Measurements from ENCODE around the gene NDUFA12.
A peak's percentile ranks its signal among the peaks of the same experiment; 100 is the strongest.

The NDUFA12 gene

GRCh38 chr12:94938583-94938982 lies 64.9 kb downstream of the NDUFA12 start:
- DNase-seq, result peak in 1 of 2 donors; percentile 45

- DNase-seq, result no peak
Measured at GRCh38 chr12:94930772-94931171, 72.7 kb downstream of the NDUFA12 start.

DNA sequence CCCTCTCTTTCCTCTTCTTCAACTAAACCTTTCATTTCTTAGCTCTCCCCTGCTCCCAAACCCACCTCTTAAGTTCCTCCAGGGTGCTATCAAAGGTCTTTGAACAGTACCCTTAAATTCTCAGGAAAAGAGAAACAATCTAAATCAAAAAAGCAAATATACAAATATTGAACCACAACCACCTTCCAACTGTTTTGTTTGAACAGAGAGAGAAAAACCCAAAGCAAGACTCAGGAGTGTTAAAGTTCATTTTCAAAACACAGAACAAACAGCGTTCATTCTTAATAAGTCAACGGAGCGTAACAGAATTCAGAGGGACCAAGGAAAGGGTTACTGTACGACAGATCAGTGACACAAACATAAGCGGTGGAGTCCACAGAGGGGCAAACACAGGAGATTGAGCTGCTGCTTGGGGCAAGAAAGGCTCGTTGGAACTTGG lies 73.3 kb downstream of the NDUFA12 start:
- no peak for DNase-seq

GRCh38 chr12:94929780-94930179 lies 73.7 kb downstream of the NDUFA12 start:
- no peak for DNase-seq

GRCh38 chr12:94925729-94926128 lies 77.8 kb downstream of the NDUFA12 start:
- DNase-seq, result no peak

DNA sequence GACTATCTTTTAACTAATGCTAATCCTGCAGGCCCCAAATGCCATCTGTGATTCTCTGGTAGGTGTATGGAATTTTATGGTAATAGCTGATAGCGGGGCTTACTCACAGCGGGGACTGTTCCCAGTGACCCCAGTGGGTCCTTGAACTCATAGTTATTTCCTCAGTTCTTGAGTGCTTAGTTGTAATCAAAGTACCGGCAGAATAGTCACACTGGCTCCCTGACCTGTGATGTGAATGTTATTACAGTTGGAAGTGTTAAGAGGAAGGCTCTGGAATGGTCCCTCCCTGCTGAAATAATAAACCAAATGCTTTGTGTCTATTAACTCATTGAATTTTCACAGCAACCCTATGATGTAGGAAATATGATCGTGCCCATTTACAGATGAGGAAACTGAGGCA lies 78.3 kb downstream of the NDUFA12 start:
- DNase-seq, result no peak

DNA sequence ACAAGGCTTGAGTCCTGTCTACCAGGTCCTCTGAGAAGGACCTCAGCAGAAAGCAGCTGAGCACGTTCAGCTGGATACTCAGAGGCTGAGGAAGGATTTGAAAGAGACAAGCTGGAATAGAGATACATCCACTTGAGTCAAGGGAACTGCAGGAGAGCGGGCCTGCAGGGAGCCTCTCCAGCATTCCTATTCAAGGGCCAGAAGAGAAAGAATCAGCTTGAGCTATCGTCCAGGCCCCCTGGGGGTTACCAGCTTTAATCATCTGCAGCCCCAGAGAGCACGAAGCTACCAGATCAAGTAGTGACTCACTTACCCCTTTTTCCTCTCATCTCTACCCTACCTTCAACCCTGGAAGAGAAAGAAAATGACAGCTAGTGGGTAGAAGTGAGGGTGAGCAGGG lies 80.9 kb downstream of the NDUFA12 start:
- DNase-seq, result no peak

Measured in inflammatory macrophage (primary cell).